ENCODE results near the gene RRM2. TPM values are rescaled to one million over a fixed set of nuclear protein-coding genes. Genes with fewer than 3 reads are reported as not detected.
"Not testable (repeated sequence)": the region's sequence is repeated elsewhere in the genome, so short reads cannot be mapped to it uniquely, and the experiment has no call there.

The RRM2 gene
- total RNA-seq, 1 experiment from 2014 or later, result 129 TPM

DNA sequence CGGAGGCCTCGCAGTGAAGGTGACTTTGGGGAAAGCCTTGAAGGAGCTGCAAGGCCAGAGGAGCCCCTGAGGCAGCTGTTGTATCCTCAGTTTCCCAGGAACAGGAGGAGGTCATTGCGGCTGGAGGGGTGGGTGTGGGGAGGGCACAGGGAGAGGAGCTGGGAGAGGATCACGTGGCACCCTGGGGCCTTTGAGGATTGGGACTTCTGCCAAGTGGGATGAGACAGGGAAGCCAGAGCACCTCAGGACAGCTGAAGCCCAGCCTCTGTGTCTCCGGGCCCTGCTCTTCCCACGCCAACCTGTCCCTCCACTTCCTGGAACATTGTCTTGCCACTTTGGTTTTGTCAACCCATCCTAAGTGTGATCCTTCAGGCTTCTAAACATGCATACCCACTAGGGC lies 19.4 kb upstream of the RRM2 start (continued):
- TF ChIP-seq NR2C2 (CRISPR knock-in tag; IDR thresholded peaks at IDR 0.05) (no peak), KAT7 (CRISPR knock-in tag; IDR thresholded peaks at IDR 0.05; ENCODE audit: borderline replicate concordance) (no peak), SP1 (CRISPR knock-in tag; conservative IDR thresholded peaks at IDR 0.05) (no peak), ZNF423 (CRISPR knock-in tag; IDR thresholded peaks at IDR 0.05) (no peak)

DNA sequence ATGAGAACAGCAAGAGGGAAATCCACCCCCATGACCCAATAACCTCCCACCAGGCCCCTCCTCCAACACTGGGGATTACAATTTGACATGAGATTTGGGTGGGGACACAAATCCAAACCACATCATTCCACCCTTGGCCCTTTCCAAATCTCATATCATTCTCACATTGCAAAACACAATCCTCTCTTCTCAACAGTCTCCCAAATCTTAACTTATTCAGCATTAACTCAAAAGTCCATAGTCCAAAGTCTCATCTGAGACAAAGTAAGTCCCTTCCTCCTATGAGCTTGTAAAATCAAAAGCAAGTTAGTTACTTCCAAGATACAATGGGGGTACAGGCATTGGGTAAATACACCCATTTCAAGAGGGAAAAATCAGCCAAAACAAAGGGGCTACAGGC lies 17.6 kb upstream of the RRM2 start:
- H3K4me1 Mint-ChIP-seq; DNase-seq (ENCODE audit: low spot score); H3K27ac Mint-ChIP-seq; POLR2A ChIA-PET; ATAC-seq; H3K4me3 Mint-ChIP-seq; H3K27me3 Mint-ChIP-seq (ENCODE audit: low read depth): not testable (repeated sequence)
- CTCF ChIA-PET, result interaction anchor here (1.2 kb wide), 1 partner anchor 13 kb away, joined by 3 read pairs; no protein-coding TSS in a partner anchor
- H3K36me3 Mint-ChIP-seq, result peaks cover 13% of the 10 kb centered on the region
- peaks cover 15% of the 10 kb centered on the region for H3K9me3 Mint-ChIP-seq

DNA sequence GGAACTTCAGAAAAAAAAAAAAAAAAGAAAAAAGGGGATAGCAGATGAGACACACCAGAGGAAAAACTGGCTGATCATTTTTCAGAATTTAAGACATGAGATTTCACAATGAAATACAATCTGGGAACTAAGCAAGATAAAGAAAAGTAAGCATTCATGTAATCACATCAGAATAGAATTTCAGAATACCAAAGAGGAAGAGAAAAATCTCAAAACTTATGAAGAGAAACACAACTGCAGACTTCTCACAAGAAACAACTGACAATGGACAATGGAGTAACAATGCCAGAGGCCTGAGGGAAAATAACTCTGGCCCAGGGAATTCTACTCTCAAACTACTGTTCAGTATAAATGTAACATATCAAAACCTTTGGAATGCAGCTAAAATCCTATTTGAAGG lies 13.2 kb upstream of the RRM2 start:
- DNase-seq (ENCODE audit: low spot score), result no peak
- POLR2A ChIA-PET, result no interaction called here
- ATAC-seq, result no peak
- no peak overlapping the region for H3K4me3 Mint-ChIP-seq
- H3K36me3 Mint-ChIP-seq, result peaks cover 13% of the 10 kb centered on the region
- H3K27me3 Mint-ChIP-seq (ENCODE audit: low read depth), result no peaks in the 10 kb centered on the region
- H3K4me1 Mint-ChIP-seq, result no peaks in the 10 kb centered on the region
- H3K9me3 Mint-ChIP-seq, result peaks cover 15% of the 10 kb centered on the region
- TF ChIP-seq, protein P1, sequence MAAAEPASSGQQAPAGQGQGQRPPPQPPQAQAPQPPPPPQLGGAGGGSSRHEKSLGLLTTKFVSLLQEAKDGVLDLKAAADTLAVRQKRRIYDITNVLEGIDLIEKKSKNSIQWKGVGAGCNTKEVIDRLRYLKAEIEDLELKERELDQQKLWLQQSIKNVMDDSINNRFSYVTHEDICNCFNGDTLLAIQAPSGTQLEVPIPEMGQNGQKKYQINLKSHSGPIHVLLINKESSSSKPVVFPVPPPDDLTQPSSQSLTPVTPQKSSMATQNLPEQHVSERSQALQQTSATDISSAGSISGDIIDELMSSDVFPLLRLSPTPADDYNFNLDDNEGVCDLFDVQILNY (CRISPR knock-in tag; IDR thresholded peaks at IDR 0.05), result no peak
- TF ChIP-seq SMAD4 (CRISPR knock-in tag; IDR thresholded peaks at IDR 0.05), result no peak
- TF ChIP-seq, protein P2, sequence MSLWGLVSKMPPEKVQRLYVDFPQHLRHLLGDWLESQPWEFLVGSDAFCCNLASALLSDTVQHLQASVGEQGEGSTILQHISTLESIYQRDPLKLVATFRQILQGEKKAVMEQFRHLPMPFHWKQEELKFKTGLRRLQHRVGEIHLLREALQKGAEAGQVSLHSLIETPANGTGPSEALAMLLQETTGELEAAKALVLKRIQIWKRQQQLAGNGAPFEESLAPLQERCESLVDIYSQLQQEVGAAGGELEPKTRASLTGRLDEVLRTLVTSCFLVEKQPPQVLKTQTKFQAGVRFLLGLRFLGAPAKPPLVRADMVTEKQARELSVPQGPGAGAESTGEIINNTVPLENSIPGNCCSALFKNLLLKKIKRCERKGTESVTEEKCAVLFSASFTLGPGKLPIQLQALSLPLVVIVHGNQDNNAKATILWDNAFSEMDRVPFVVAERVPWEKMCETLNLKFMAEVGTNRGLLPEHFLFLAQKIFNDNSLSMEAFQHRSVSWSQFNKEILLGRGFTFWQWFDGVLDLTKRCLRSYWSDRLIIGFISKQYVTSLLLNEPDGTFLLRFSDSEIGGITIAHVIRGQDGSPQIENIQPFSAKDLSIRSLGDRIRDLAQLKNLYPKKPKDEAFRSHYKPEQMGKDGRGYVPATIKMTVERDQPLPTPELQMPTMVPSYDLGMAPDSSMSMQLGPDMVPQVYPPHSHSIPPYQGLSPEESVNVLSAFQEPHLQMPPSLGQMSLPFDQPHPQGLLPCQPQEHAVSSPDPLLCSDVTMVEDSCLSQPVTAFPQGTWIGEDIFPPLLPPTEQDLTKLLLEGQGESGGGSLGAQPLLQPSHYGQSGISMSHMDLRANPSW (CRISPR knock-in tag; conservative IDR thresholded peaks at IDR 0.05; ENCODE audit: low read depth), result no peak
- TF ChIP-seq, protein P3, sequence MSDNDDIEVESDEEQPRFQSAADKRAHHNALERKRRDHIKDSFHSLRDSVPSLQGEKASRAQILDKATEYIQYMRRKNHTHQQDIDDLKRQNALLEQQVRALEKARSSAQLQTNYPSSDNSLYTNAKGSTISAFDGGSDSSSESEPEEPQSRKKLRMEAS (CRISPR knock-in tag; IDR thresholded peaks at IDR 0.05), result no peak
- TF ChIP-seq TEAD4 (CRISPR knock-in tag; IDR thresholded peaks at IDR 0.05), result no peak
- TF ChIP-seq NR1H2 (CRISPR knock-in tag; IDR thresholded peaks at IDR 0.05), result no peak
- no peak for TF ChIP-seq ZNF671 (CRISPR knock-in tag; IDR thresholded peaks at IDR 0.05)
- TF ChIP-seq ZNF219 (CRISPR knock-in tag; IDR thresholded peaks at IDR 0.05; ENCODE audit: borderline replicate concordance), result no peak
- TF ChIP-seq GRHL2 (CRISPR knock-in tag; IDR thresholded peaks at IDR 0.05; ENCODE audit: insufficient replicate concordance, severe bottlenecking), result no peak
- TF ChIP-seq NFATC4 (CRISPR knock-in tag; IDR thresholded peaks at IDR 0.05), result no peak
- TF ChIP-seq JAZF1 (CRISPR knock-in tag; IDR thresholded peaks at IDR 0.05), result no peak
- no peak for TF ChIP-seq TCF7 (CRISPR knock-in tag; IDR thresholded peaks at IDR 0.05; ENCODE audit: low read depth)
- TF ChIP-seq, protein P4, sequence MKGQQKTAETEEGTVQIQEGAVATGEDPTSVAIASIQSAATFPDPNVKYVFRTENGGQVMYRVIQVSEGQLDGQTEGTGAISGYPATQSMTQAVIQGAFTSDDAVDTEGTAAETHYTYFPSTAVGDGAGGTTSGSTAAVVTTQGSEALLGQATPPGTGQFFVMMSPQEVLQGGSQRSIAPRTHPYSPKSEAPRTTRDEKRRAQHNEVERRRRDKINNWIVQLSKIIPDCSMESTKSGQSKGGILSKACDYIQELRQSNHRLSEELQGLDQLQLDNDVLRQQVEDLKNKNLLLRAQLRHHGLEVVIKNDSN (CRISPR knock-in tag; IDR thresholded peaks at IDR 0.05), result no peak
- no peak for TF ChIP-seq EMX1 (CRISPR knock-in tag; IDR thresholded peaks at IDR 0.05)
- TF ChIP-seq, protein P5, sequence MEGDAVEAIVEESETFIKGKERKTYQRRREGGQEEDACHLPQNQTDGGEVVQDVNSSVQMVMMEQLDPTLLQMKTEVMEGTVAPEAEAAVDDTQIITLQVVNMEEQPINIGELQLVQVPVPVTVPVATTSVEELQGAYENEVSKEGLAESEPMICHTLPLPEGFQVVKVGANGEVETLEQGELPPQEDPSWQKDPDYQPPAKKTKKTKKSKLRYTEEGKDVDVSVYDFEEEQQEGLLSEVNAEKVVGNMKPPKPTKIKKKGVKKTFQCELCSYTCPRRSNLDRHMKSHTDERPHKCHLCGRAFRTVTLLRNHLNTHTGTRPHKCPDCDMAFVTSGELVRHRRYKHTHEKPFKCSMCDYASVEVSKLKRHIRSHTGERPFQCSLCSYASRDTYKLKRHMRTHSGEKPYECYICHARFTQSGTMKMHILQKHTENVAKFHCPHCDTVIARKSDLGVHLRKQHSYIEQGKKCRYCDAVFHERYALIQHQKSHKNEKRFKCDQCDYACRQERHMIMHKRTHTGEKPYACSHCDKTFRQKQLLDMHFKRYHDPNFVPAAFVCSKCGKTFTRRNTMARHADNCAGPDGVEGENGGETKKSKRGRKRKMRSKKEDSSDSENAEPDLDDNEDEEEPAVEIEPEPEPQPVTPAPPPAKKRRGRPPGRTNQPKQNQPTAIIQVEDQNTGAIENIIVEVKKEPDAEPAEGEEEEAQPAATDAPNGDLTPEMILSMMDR (IDR thresholded peaks at IDR 0.05), result no peak
- TF ChIP-seq, protein P6, sequence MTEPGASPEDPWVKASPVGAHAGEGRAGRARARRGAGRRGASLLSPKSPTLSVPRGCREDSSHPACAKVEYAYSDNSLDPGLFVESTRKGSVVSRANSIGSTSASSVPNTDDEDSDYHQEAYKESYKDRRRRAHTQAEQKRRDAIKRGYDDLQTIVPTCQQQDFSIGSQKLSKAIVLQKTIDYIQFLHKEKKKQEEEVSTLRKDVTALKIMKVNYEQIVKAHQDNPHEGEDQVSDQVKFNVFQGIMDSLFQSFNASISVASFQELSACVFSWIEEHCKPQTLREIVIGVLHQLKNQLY (CRISPR knock-in tag; IDR thresholded peaks at IDR 0.05), result no peak
- no peak for TF ChIP-seq ZNF423 (CRISPR knock-in tag; IDR thresholded peaks at IDR 0.05)
- no peak overlapping the region for H3K27ac Mint-ChIP-seq
- CTCF ChIA-PET, result interaction anchor here (0.7 kb wide), 1 partner anchor 12 kb away, joined by 3 read pairs; no protein-coding TSS in a partner anchor

Measured in WTC11 (cell line).